Measurements from ENCODE around the gene CHRNA9.

DNA sequence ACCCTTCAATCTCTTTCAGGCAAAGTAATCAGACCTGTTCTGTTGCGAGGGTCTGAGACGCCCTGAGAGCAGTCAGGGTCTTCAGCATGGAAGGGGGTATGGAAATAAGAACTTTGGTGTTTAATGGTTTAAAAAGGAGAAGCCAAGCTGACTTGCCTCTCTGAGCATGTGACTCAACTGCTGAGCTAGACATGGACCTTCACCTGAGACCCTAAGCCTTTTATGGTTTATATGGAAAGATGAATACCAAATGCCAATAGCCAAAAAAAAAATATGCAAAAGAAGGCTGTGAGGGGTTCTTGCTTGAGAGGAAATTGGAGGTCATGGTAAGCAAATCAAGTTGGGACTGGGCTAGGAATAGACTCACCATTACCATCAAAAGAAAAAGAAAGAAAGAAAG lies 30.6 kb downstream of the CHRNA9 start:
- no peak for TF ChIP-seq YY1 (IDR thresholded peaks at IDR 0.05; ENCODE audit: low read depth)
- TF ChIP-seq RAD21 (IDR thresholded peaks at IDR 0.05; ENCODE audit: low read depth), result no peak
- TF ChIP-seq EP300 (IDR thresholded peaks at IDR 0.05; ENCODE audit: borderline replicate concordance), result no peak
- no peak for TF ChIP-seq TAF1 (IDR thresholded peaks at IDR 0.05; ENCODE audit: low read depth)
- TF ChIP-seq EGR1 (IDR thresholded peaks at IDR 0.05), result no peak
- TF ChIP-seq, protein P1, sequence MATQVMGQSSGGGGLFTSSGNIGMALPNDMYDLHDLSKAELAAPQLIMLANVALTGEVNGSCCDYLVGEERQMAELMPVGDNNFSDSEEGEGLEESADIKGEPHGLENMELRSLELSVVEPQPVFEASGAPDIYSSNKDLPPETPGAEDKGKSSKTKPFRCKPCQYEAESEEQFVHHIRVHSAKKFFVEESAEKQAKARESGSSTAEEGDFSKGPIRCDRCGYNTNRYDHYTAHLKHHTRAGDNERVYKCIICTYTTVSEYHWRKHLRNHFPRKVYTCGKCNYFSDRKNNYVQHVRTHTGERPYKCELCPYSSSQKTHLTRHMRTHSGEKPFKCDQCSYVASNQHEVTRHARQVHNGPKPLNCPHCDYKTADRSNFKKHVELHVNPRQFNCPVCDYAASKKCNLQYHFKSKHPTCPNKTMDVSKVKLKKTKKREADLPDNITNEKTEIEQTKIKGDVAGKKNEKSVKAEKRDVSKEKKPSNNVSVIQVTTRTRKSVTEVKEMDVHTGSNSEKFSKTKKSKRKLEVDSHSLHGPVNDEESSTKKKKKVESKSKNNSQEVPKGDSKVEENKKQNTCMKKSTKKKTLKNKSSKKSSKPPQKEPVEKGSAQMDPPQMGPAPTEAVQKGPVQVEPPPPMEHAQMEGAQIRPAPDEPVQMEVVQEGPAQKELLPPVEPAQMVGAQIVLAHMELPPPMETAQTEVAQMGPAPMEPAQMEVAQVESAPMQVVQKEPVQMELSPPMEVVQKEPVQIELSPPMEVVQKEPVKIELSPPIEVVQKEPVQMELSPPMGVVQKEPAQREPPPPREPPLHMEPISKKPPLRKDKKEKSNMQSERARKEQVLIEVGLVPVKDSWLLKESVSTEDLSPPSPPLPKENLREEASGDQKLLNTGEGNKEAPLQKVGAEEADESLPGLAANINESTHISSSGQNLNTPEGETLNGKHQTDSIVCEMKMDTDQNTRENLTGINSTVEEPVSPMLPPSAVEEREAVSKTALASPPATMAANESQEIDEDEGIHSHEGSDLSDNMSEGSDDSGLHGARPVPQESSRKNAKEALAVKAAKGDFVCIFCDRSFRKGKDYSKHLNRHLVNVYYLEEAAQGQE (IDR thresholded peaks at IDR 0.05; ENCODE audit: low read depth), result no peak
- TF ChIP-seq CEBPB (IDR thresholded peaks at IDR 0.05), result no peak
- no peak for TF ChIP-seq ZBTB7A (IDR thresholded peaks at IDR 0.05; ENCODE audit: low read depth)
- TF ChIP-seq, protein P2, sequence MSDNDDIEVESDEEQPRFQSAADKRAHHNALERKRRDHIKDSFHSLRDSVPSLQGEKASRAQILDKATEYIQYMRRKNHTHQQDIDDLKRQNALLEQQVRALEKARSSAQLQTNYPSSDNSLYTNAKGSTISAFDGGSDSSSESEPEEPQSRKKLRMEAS (IDR thresholded peaks at IDR 0.05), result no peak
- TF ChIP-seq, protein P3, sequence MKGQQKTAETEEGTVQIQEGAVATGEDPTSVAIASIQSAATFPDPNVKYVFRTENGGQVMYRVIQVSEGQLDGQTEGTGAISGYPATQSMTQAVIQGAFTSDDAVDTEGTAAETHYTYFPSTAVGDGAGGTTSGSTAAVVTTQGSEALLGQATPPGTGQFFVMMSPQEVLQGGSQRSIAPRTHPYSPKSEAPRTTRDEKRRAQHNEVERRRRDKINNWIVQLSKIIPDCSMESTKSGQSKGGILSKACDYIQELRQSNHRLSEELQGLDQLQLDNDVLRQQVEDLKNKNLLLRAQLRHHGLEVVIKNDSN (IDR thresholded peaks at IDR 0.05), result no peak
- TF ChIP-seq NFIC (IDR thresholded peaks at IDR 0.05), result no peak
- no peak for TF ChIP-seq TEAD4 (IDR thresholded peaks at IDR 0.05)

All from Ishikawa (cell line).